ENCODE data around the gene NRG3. TPM values are rescaled to one million over a fixed set of nuclear protein-coding genes. Genes with fewer than 3 reads are reported as not detected.

The NRG3 gene
- total and polyA plus RNA-seq, 5 experiments from 2014 or later, result not detected

DNA sequence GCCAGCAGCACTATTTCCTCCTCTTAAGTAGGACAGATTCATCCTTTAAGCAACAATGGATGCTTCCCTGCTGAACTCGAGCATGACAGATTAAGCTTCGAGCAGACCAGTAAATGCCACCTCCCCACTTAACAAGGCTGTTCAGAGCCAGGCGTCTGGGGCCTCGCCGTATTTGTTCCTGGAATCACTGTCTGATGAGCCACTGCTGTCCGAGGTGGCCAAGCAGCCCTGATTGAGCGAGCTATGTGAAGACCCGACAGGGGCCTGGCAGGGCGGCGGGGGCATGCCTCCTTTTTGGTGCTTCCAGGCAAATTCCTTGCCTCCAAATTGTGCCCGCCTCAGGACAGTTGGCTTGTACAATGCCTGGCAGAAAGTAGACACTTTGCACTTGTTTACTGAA lies 862.6 kb downstream of the NRG3 start:
- ATAC-seq, result no peak
- H3K36me3 Mint-ChIP-seq, result no peaks in the 10 kb centered on the region
- peaks cover 0 to 2% (median 0%) of the 10 kb centered on the region in 5 donors for H3K27me3 Mint-ChIP-seq
- no peaks in the 10 kb centered on the region for H3K4me1 Mint-ChIP-seq
- no peak overlapping the region for H3K27ac Mint-ChIP-seq
- POLR2A ChIA-PET, result no interaction called here
- no peak for DNase-seq
- H3K9me3 Mint-ChIP-seq, result peaks cover 0 to 14% (median 1%) of the 10 kb centered on the region in 9 donors
- no peak overlapping the region for H3K4me3 Mint-ChIP-seq

DNA sequence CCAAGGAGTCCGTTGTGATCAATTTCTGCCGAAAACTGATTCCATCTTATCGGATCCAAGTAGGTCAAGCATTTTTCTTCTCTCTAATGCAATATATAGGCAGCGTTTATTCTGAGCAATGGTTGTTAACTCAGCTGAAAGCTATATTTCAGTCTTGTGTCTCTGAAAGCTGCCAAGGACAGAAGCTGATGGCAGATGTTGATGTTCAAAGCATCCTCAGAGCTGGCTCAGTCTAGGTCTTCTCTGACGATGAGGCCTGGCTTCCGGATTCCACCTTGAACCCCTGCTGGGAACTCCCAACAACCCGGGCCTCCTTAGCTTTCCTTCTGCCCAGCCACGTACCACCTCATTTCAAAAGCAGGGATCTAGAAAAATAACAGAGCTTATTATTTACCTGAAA lies 863.6 kb downstream of the NRG3 start:
- no peak overlapping the region for H3K4me3 Mint-ChIP-seq
- peaks cover 0 to 2% (median 0%) of the 10 kb centered on the region in 5 donors for H3K27me3 Mint-ChIP-seq
- POLR2A ChIA-PET, result no interaction called here
- no peak for DNase-seq
- no peak for ATAC-seq
- H3K9me3 Mint-ChIP-seq, result peaks cover 0 to 14% (median 1%) of the 10 kb centered on the region in 9 donors
- no peaks in the 10 kb centered on the region for H3K36me3 Mint-ChIP-seq
- H3K27ac Mint-ChIP-seq, result no peak overlapping the region
- H3K4me1 Mint-ChIP-seq, result no peaks in the 10 kb centered on the region

DNA sequence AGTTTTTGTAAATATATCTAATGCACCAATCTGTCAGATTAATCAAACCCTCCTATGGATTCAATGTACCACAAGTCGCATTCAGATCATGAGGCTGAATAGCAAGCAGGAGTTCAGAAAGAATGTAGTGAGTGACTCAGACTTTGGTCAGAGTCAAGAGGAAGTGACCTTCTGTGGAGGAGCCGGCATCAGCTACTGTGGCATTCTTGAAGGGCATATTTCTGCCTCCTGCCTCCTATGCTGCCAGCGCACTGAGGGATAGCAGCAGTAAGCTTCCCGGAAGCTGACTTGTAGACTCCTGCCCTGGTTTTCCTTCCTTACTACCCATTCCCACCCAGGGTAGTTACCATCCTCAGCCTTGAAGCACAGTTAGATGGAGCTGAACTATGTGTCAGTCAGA lies 867.5 kb downstream of the NRG3 start:
- H3K4me3 Mint-ChIP-seq, result no peak overlapping the region
- H3K27me3 Mint-ChIP-seq, result no peaks in the 10 kb centered on the region
- H3K4me1 Mint-ChIP-seq, result no peaks in the 10 kb centered on the region
- POLR2A ChIA-PET, result no interaction called here
- ATAC-seq (no peak), DNase-seq (no peak)
- peaks cover 0 to 3% (median 0%) of the 10 kb centered on the region in 9 donors for H3K9me3 Mint-ChIP-seq
- H3K27ac Mint-ChIP-seq, result no peak overlapping the region
- H3K36me3 Mint-ChIP-seq, result no peaks in the 10 kb centered on the region

DNA sequence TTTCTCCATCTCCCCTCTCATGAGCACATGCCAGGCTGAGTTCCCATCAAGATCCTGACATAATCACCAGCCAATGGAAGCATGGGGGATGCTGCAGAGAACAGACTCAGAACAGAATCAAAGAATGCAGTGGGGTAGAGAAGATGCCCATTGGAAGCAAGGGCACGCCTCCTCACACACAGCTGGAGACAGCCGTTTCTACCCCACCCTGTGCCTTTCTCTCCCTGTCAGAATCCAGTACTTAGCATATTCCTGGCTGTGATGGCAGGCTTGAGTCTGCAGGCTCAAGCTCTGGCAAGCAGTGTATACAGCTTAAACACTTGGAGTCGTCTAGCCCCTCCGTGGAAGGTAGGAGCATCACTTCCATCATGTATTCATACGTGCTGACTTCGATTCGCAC lies 867.9 kb downstream of the NRG3 start:
- ATAC-seq (no peak), DNase-seq (no peak)
- no peak overlapping the region for H3K4me3 Mint-ChIP-seq
- no peaks in the 10 kb centered on the region for H3K27me3 Mint-ChIP-seq
- peaks cover 0 to 3% (median 0%) of the 10 kb centered on the region in 9 donors for H3K9me3 Mint-ChIP-seq
- POLR2A ChIA-PET, result no interaction called here
- H3K36me3 Mint-ChIP-seq, result no peaks in the 10 kb centered on the region
- no peaks in the 10 kb centered on the region for H3K4me1 Mint-ChIP-seq
- no peak overlapping the region for H3K27ac Mint-ChIP-seq

DNA sequence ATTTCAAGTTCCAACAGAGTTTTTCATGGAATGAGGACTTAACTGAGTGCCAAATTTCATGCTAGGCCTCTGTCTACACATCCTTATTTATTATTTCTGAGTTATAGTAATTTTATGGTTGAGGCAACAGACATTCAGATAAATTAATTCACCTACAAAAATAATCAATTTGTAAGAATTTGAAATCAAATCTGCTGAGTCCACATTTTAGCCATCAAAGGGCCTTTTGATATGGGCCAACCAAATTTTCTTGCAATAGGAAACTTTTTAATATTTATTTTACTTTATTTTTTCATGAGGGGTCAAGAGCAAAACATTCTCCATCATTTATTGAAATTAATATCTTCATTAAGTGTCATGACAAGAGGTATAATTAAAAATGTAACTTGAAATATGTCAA lies 875.5 kb downstream of the NRG3 start:
- peaks cover 0 to 8% (median 3%) of the 10 kb centered on the region in 9 donors for H3K9me3 Mint-ChIP-seq
- DNase-seq (no peak), ATAC-seq (no peak)
- H3K27ac Mint-ChIP-seq, result no peak overlapping the region
- H3K36me3 Mint-ChIP-seq, result no peaks in the 10 kb centered on the region
- H3K4me3 Mint-ChIP-seq, result no peak overlapping the region
- H3K4me1 Mint-ChIP-seq, result no peaks in the 10 kb centered on the region
- H3K27me3 Mint-ChIP-seq, result no peaks in the 10 kb centered on the region
- POLR2A ChIA-PET, result no interaction called here

DNA sequence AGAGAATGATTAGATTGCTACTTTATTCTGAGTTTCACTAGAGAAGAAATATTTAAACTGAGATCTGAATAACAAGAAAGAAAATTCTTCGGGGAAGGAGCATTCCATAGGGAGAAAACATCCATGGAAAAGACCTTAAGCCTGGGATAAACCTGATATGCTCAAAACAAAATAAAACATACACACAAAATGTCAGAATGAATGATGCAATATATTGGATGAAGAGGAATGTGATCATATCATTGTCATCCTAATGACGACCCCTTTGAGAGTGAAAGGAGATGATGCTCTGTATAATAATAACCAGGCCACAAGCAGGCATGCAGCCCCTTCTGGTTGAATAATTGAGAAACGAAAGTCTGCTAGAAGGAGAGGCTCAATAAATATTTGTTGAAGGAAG lies 882.4 kb downstream of the NRG3 start:
- H3K4me3 Mint-ChIP-seq, result no peak overlapping the region
- ATAC-seq (no peak), DNase-seq (no peak)
- H3K27me3 Mint-ChIP-seq, result no peaks in the 10 kb centered on the region
- H3K36me3 Mint-ChIP-seq, result no peaks in the 10 kb centered on the region
- no peak overlapping the region for H3K27ac Mint-ChIP-seq
- H3K9me3 Mint-ChIP-seq, result peaks cover 0 to 11% (median 2%) of the 10 kb centered on the region in 9 donors
- POLR2A ChIA-PET, result no interaction called here
- H3K4me1 Mint-ChIP-seq, result no peaks in the 10 kb centered on the region

DNA sequence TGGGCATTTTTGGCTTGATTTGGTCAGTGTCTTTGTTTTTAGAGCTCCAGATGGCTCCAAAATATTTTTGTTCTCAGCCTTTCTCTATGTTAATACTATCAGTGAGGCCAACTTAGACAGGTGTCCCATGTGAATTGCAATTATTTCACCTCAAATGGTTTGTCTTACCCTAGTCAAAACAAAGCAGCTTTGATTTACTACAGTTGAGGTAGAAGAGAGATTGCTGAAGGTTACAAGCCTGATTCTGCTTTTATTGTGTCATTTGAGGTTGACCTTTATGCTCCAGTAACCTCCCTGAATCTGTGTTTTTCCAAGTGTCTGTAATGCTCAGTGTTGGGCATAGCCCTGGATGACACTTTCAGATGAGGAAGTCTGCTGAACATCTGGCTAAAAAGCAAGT lies 882.9 kb downstream of the NRG3 start:
- POLR2A ChIA-PET, result no interaction called here

DNA sequence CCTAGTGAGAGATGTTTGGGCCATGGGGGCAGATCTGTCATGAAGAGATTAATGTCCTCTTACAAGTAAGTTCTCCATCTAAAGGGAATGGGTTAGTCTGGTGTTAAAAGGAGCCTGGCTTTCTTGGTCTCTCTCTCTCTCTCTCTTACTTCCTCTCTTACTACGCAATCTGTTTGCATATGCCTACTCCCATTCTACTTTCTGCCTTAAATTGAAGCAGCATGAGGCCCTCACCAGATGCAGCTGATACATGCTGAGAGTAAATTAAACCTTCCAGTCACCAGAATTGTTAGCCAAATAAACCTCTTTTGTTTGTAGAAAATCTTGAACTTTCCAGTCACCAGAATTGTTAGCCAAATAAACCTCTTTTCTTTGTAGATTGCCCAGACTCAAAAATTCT lies 884.1 kb downstream of the NRG3 start:
- DNase-seq (no peak), ATAC-seq (no peak)
- Mint-ChIP-seq H3K27me3 (no peaks in the 10 kb centered on the region), H3K4me1 (no peaks in the 10 kb centered on the region), H3K36me3 (no peaks in the 10 kb centered on the region), H3K4me3 (no peak overlapping the region), H3K9me3 (peaks cover 0 to 11% (median 2%) of the 10 kb centered on the region in 9 donors), H3K27ac (no peak overlapping the region)
- POLR2A ChIA-PET, result no interaction called here

More for the DNA sequence above, 882.9 kb downstream of the NRG3 start:
- no peaks in the 10 kb centered on the region for H3K4me1 Mint-ChIP-seq
- peaks cover 0 to 11% (median 2%) of the 10 kb centered on the region in 9 donors for H3K9me3 Mint-ChIP-seq
- H3K36me3 Mint-ChIP-seq, result no peaks in the 10 kb centered on the region
- no peak for ATAC-seq
- no peak overlapping the region for H3K27ac Mint-ChIP-seq
- no peaks in the 10 kb centered on the region for H3K27me3 Mint-ChIP-seq
- no peak for DNase-seq
- no peak overlapping the region for H3K4me3 Mint-ChIP-seq

DNA sequence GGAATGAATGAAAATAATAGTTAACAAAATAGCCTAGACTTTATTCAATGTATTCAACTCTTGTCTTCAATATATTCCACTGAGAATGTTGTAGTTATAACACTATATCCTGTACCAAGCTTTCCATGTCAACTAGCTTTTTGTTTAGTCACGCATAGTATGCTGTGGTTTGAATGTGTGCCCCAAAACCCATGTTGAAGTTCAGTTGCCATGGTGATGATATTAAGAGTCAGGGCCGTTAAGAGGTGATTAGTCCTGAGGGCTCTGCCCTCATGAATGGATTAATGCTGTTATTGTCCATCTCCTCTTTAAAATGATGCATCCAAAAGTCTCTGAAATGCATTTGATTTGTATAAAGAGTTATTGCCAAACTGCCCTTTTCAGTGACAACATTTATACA lies 887.6 kb downstream of the NRG3 start:
- Mint-ChIP-seq H3K4me3 (no peak overlapping the region), H3K27ac (no peak overlapping the region), H3K27me3 (no peaks in the 10 kb centered on the region), H3K9me3 (peaks cover 0 to 11% (median 0%) of the 10 kb centered on the region in 9 donors), H3K4me1 (no peaks in the 10 kb centered on the region), H3K36me3 (no peaks in the 10 kb centered on the region)
- ATAC-seq, result no peak
- no peak for DNase-seq
- POLR2A ChIA-PET, result no interaction called here

DNA sequence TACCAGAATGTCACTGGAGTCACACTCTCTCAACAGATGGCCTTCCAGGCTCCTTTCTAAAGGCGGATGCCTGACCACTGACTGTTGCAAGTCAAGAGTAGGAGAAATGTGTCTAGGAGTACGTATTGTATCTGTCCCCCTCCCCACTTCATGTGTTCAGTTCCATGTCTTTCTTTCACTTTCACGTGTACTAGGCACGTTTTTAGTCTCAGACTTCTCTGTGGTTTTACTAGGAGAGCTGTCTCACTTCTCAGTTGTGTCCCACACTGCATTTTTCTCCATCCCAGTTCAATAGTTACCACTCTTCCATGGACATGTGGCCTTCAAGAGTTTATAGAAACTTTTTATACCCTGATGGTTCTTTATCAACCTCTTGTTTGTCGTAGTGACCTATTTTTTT lies 893.0 kb downstream of the NRG3 start:
- DNase-seq, result no peak
- H3K9me3 Mint-ChIP-seq, result peaks cover 0 to 4% (median 0%) of the 10 kb centered on the region in 9 donors
- no peak overlapping the region for H3K27ac Mint-ChIP-seq
- H3K4me1 Mint-ChIP-seq, result no peaks in the 10 kb centered on the region
- no peak for ATAC-seq
- H3K27me3 Mint-ChIP-seq, result no peaks in the 10 kb centered on the region
- no peaks in the 10 kb centered on the region for H3K36me3 Mint-ChIP-seq
- POLR2A ChIA-PET, result no interaction called here
- no peak overlapping the region for H3K4me3 Mint-ChIP-seq

DNA sequence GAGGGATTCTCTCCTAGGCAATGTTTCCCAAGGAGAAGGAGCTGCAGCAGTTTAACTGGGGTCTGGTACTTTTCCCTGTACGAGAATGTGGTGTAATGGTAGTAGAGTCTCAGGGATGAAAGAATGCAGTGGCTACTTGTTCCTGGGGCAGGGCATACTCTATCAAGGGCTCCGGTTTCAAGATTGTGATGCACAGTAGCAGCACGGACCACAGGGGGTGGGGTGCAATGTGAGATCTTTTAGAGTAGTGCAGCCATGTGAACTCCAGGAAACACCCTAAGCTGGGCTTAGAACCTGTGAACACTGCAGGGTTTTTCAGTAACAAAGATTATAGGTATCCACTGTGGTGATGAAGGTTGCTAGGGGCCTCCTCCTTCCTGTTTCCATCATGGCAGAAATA lies 903.9 kb downstream of the NRG3 start:
- Mint-ChIP-seq H3K27ac (no peak overlapping the region), H3K27me3 (no peaks in the 10 kb centered on the region)

DNA sequence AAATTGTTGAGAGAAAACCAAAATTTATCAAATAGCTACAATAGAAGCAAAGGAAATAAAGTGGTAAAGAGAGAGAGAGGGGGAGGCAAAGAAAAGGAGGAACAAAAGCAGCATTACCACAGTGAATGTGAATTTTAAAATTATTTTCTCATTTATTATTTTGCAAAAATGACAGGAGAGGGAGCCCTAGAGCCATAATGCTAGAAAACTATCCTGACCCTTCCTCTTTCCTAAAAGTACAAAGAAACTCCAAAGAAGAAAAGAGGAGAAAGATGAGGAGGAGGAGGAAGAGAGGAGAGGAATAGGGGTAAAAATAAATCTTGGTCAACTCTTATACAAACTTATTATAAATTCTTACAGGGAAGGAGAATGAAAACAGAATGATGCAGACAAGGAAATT lies 921.5 kb downstream of the NRG3 start:
- H3K4me3 Mint-ChIP-seq, result no peak overlapping the region
- POLR2A ChIA-PET, result no interaction called here
- H3K27ac Mint-ChIP-seq, result no peak overlapping the region
- DNase-seq, result no peak
- H3K9me3 Mint-ChIP-seq, result peaks cover 0 to 24% (median 2%) of the 10 kb centered on the region in 9 donors
- no peaks in the 10 kb centered on the region for H3K36me3 Mint-ChIP-seq
- H3K4me1 Mint-ChIP-seq, result no peaks in the 10 kb centered on the region
- ATAC-seq, result no peak
- H3K27me3 Mint-ChIP-seq, result no peaks in the 10 kb centered on the region

More for the DNA sequence above, 903.9 kb downstream of the NRG3 start:
- Mint-ChIP-seq H3K4me1 (no peaks in the 10 kb centered on the region), H3K36me3 (peaks cover 0 to 10% (median 0%) of the 10 kb centered on the region in 3 donors), H3K4me3 (no peak overlapping the region), H3K9me3 (peaks cover 4 to 37% (median 20%) of the 10 kb centered on the region in 9 donors)
- ATAC-seq (no peak), DNase-seq (no peak)
- POLR2A ChIA-PET, result no interaction called here

DNA sequence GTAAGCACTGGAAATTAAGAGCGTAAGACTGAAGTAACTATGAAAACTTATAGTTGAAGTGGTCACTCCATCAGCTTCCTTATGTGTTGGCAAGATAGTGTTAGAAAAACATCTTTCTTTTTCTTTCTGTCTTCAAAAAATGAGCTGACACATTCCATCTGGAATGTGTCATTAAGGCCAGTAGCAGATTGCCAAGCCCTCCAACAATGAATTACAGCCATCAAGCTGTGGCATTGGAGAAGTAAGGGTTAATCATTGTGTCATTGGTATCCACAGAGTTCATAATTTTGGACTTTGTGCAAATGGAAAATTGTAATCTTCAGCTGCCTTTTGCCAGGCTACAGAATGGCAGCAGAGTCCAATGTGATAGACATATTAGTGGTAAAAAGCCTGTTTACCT lies 926.3 kb downstream of the NRG3 start:
- no peaks in the 10 kb centered on the region for H3K36me3 Mint-ChIP-seq

DNA sequence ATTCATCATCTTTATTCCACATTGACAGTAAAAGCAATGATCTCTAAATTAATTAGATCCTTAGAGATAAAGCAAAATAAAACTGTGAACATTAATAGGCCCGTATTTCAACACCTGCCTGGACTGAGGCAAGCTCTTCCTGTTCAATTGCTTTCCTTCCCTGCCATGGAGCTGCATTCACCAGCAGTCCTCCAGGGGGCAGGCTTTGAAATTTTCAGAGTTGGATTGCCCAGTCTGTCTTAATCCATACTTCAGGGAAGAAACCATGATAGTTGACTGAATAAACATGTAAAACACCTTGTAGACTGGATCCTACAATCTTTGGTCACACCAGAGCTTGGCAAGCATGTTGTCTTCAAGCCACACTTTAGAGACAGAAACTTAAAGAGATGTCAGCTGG lies 936.6 kb downstream of the NRG3 start:
- Mint-ChIP-seq H3K9me3 (peaks cover 0 to 9% (median 0%) of the 10 kb centered on the region in 9 donors), H3K4me3 (no peak overlapping the region), H3K27me3 (no peaks in the 10 kb centered on the region), H3K27ac (no peak overlapping the region), H3K36me3 (no peaks in the 10 kb centered on the region), H3K4me1 (no peaks in the 10 kb centered on the region)
- ATAC-seq, result no peak
- DNase-seq, result no peak
- POLR2A ChIA-PET, result no interaction called here

More for the DNA sequence above, 926.3 kb downstream of the NRG3 start:
- Mint-ChIP-seq H3K4me3 (no peak overlapping the region), H3K9me3 (peaks cover 0 to 12% (median 0%) of the 10 kb centered on the region in 9 donors), H3K4me1 (no peaks in the 10 kb centered on the region), H3K27ac (no peak overlapping the region), H3K27me3 (no peaks in the 10 kb centered on the region)
- ATAC-seq, result no peak
- POLR2A ChIA-PET, result no interaction called here
- no peak for DNase-seq

Data from naive thymus-derived CD8-positive, alpha-beta T cell (primary cell).